A549 treated with GW870086 at 1 μM for 4 hours (cell line): ENCODE results near the gene RTL1. TPM values are rescaled to one million over a fixed set of nuclear protein-coding genes. Genes with fewer than 3 reads are reported as not detected.

Experiments
- total RNA-seq: library from RNA; stranded (reverse); fragments of 200-300 nt; extraction: Qiagen RNA extraction; gene quantifications from 5 replicates; pipeline ENCODE4 v1.2.3, GENCODE V29; 2022; ENCODE audit warnings: low read depth

The RTL1 gene
- total RNA-seq, result 0.19 to 0.30 TPM (median 0.24 TPM) in 5 replicates

DNA sequence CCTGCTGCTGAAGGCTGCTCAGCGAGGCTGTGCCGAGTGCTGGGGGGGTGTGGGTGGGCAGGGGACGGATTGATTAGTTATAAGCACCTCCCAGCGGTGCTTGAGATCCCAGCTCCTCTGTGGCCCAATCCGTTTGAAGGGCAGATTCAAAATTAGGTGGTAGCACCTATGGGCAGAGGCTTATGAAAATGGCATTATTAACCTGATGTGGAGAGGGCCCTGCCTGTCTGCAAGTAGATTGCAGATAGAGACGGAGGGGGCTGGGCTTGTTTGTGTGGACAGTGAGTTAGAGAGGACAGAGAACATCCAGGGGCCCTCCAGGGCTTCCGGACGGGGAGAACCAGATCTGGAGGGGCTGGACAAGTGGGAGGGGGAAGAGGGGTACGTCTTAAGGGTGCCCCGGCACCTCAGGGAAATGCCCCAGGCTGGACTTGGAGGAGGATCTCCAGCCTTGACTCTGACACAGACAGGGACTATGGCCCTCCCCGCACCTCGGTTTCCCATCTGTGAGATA lies at the start of gene RTL1:
Gene RTL1, minus strand, starts transcription at position 51 of the 514 bp plus-strand sequence. CDS start 18,934 bp downstream, outside the sequence.

Other genes with a start within 250 kb of the RTL1 start
- 0.19 to 0.50 TPM (median 0.27 TPM) in 5 replicates for gene DLK1, start 176.8 kb downstream of the RTL1 start, total RNA-seq
- gene MEG3, start 77.6 kb downstream of the RTL1 start, total RNA-seq, result 40.3 to 62.0 TPM (median 50.5 TPM) in 5 replicates